NCI-H2227 (cell line): Measurements from ENCODE around the gene HPS3.
"Not testable (repeated sequence)": the region's sequence is repeated elsewhere in the genome, so short reads cannot be mapped to it uniquely, and the experiment has no call there.

Experiments used
- DNase-seq: peaks from one replicate; lab custom pipeline; 2025; ENCODE audit not compliant: unreplicated experiment; lab: John Stamatoyannopoulos, UW

Gene HPS3

DNA sequence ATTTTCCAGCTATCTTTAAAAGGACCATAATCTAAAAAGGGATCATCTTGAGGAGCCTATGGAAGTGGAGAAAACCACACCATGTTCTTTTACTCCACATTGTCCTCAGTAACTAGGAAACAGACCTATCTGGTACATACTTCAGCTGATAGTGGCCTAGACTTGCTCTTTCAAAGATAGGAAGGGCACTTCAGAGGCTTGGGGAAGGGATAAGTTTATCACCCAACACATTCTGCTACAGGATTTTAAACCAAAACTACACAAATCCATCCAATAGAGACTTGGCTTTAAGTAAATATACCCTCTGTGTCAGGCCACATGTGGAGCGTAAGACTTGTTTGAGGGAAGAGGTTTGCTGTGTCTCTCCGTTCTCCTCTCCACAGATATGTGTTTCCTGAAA is 56.8 kb downstream of the HPS3 start:
- no peak for DNase-seq

DNA sequence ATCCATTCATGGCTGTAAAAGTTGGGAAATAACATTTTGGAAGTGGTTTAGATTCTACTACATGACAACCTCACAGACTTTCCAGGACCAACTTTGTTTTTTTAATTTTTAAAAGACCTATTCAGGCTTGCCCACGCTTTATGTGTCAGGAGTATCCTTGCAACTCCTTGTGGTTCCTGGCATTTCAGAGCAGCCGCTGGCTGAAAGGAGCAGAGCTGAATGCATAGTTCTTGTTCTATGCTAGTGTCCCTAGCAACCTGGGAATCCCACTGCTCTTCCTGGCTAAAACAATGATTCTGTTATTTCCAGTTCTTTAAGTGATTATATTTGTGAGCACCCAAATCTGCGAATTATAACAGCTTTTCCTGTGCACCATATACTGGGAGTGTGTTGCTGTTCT is 57.3 kb downstream of the HPS3 start:
- DNase-seq, result no peak

DNA sequence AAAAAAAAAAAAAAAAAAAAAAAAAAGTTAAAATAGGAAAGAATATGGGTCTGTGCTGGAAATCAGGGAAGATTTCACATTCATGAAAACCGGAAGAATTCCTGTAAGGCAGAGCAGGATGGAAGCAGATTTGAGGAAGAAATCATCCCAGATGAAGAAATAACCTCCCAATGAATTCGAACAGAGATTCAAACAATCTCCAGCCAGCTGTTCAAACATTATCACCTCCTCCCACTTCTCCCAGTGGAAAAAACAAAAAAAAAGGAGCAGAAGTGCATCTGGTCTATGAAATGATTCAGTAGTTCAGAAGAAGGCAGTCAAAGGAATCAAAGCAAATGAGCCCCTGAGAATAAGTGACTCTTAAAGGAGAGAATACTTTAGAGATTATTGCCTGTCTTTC is 59.1 kb downstream of the HPS3 start:
- no peak for DNase-seq

GRCh38 chr3:149195221-149195620 is 65.8 kb downstream of the HPS3 start:
- DNase-seq, result no peak

- not testable (repeated sequence) for DNase-seq
These were observed 67.6 kb downstream of the HPS3 start for GRCh38 chr3:149196805-149197592.

DNA sequence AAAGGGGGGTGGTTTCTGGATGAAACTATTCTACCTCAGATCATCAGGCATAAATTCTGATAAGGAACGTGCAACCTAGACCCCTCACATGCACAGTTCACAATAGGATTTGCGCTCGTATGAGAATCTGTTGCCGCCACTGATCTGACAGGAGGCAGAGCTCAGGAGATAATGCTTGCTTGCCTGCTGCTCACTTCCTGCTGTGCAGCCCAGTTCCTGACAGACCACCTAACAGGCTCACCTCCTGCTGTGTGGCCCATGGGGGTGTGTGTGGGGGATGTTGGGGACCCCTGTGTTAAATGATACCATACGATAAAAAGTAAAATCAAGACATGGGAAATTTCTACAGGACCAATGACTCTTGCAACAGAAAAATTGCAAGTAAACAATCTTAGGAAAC is 68.2 kb downstream of the HPS3 start:
- no peak for DNase-seq

DNA sequence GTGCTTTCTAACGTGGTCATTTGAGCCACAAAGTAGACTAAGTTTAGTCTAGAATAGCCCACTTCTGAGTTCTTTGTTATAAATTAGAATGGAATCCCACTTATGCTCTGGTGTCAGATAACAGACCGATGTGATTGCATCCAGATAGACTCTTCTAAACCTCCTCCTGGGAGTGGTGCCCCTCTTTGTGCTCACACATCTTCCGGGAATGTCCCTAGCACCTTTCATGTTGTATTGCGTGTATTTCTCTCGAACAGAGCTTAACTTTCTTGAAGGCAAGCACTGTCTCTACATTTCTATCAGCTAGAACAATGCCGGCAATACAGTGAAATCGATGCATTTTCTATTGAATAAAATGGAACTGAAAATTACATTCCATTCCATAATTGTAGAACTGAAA is 69.2 kb downstream of the HPS3 start:
- DNase-seq, result no peak

- DNase-seq, result peak; percentile 8
These were observed 70.0 kb downstream of the HPS3 start for GRCh38 chr3:149199474-149199873.

DNA sequence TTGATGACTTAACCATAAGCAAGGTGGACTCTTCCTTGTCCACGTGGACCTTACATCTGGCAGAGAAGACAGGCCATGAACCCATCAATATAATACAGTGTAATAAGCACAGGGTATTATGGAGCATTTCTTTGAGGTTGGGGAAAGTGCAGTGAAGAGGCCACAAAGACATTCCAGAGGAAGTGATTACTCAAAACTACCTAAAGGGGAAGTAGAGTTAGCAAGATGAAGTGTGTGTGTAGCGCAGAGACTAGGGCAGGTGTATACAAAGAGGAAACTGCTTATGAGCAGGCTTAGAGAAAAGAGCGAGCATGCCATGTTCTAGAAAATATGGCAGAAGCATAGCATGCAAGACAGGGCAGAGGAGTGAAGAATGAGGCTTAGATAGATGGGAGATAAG is 74.3 kb downstream of the HPS3 start:
- no peak for DNase-seq

GRCh38 chr3:149204390-149204991 is 75.1 kb downstream of the HPS3 start:
- DNase-seq, result no peak

- no peak for DNase-seq
These were observed 78.0 kb downstream of the HPS3 start for GRCh38 chr3:149207475-149207874.

DNA sequence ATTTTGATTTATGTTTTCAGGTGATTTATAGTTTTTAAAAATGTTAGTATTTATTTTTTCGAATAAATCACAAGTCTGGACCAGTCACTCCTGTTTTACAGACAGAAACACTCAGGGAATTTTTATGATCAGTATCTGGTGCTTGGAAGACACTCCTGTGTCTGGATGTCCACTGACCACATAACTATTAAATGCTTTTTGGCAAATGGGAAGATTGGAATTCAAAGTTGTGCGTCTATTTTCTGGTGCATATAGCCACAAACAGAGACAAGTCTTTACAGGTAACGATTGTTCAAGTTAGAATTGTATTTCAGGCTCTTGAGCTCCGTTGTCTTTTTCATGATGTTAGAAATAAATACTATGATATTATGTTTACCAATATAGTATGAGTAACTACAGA is 80.0 kb downstream of the HPS3 start:
- DNase-seq, result no peak

DNA sequence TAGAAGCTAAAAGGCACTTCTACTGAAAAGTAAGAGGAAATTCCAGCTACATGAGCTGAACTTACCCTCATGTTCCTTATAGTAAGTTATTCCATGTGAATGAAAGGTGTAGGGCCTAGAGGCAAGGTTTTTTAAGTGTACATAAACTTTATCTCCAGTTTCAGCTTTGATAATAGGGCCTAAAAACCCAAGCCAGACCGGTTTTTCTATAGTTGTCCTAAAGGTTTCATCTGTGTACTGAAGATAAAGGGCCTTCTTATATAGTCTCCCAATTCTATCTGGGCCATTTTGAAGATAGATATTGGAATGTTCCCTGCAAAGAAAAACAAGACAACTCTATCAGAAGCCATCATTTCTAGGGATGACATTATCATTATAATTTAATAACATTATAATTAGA is 82.9 kb downstream of the HPS3 start:
- no peak for DNase-seq

DNA sequence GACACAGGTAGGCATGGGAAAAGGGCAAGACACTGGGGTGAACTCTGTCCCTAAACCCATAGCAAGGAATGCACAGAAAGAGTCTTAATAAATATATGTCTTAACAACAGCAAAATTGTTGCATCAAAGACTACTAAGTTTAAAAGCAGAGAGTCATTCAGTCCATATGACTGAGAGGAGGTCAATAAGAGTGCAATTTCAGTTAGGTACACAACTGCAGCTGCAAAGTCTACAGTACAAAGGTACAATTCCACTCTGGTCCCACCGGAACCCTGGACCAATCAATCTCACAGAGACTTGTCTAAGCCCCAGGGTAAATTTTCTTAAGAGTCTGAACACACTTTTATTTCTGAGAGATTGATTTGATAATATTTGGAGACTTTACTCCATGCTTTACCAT is 85.3 kb downstream of the HPS3 start:
- DNase-seq, result no peak

DNA sequence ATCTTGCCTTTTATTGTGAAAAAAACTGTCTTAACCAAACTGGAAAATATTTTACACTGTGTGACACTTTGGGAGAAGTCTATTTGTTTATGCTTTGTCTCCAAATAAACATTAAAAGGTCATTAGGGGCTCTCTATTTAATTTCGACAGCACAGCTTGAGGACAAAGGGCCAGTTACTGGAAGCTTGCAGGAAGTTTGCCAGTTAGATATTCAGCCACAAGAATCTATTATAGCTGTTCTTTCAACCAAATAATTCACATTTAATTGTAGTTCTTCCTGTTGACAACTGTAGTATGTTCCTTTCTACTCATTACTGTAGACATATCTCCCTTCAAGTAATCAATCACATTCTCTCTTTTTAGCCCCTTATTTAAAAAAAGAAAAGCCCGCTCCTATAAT is 86.1 kb downstream of the HPS3 start:
- no peak for DNase-seq

GRCh38 chr3:149216193-149216869 is 86.9 kb downstream of the HPS3 start:
- no peak for DNase-seq

- DNase-seq, result no peak
These were observed 87.9 kb downstream of the HPS3 start for GRCh38 chr3:149217347-149217746.

- DNase-seq, result not testable (repeated sequence)
These were observed 90.1 kb downstream of the HPS3 start for GRCh38 chr3:149219380-149220121.

DNA sequence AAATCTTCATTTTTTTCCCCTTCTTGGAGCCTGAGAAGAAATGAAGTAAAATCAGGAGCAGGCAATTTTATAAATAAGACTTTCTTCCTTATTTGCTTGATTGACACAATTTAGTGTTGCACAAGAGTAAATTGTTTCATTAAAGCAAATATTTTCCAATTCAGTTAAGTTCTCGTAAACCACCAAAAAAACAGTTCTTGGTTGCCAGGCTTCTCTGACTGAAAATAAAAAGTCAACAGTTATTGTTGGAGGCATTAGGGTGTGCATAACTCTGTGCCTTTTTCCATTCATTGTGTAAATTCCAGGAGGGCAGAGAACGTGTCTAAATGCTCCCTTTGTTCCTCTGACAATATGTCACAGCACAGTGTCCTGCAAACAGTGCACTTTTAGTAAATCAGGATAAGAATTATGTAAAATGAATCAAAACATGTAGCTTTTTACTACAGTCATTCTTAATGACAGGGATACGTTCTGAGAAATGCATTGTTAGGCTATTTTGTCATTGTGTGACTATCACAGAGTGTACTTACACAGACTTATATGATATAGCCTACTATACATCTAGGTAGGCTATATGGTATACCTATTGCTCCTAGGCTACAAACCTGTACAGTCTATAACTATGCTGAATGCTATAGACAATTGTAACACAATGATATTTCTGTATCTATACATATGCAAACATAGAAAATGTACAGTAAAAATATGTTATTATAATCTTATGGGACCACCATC is 92.5 kb downstream of the HPS3 start, which contains the start of gene CP:
Gene CP (minus strand): TSS at position 47 of the 735 bp plus-strand sequence. CDS start 37 bp downstream, at position 10.
- no peak for DNase-seq
